Panc1 (cell line): ENCODE measurements around the gene SFTPB. TPM values are rescaled to one million over a fixed set of nuclear protein-coding genes. Genes with fewer than 3 reads are reported as not detected.
"Not testable (repeated sequence)": the region's sequence is repeated elsewhere in the genome, so short reads cannot be mapped to it uniquely, and the experiment has no call there.

Experiments
- ATAC-seq: fragments of 200-7000 bp; cut with Tn5 transposase; 2 replicates; pipeline ENCODE4 v1.9.1; 2020; ENCODE audit warnings: mild to moderate bottlenecking, moderate library complexity
- BruUV-seq: library from RNA; stranded (reverse); fragments of 400-500 nt; replicated peaks from 2 replicates; lab custom pipeline; 2021; lab: Mats Ljungman, UMichigan
- CTCF ChIA-PET: fragments of 300-600 bp; sonication (Branson Sonifier 250); formaldehyde crosslinking; loops from one replicate; lab custom pipeline; 2022; ENCODE audit warnings: antibody characterized with exemption; lab: Charles Lee
- POLR2A ChIA-PET: fragments of 300-600 bp; sonication (Branson Sonifier 250); formaldehyde crosslinking; loops from one replicate; lab custom pipeline; 2022; ENCODE audit warnings: antibody characterized with exemption; lab: Charles Lee
- DNase-seq: peaks from one replicate; pipeline ENCODE4 v3.0.0-alpha.2; 2010; ENCODE audit warnings: low read depth, low spot score
- H3K27ac ChIP-seq: 2 replicates; pipeline ENCODE4 v1.5.1; 2011; ENCODE audit warnings: mild to moderate bottlenecking, low read length, inconsistent platforms
- H3K27me3 ChIP-seq: fragments of 200-500 bp; sonication (Bioruptor generic); 2 replicates; pipeline ENCODE4 v1.6.0; 2014; ENCODE audit warnings: low read length, inconsistent platforms; ENCODE audit not compliant: control insufficient read depth, insufficient read depth
- H3K36me3 ChIP-seq: fragments of 200-500 bp; sonication (Bioruptor generic); 2 replicates; pipeline ENCODE4 v1.5.1; 2014; ENCODE audit warnings: inconsistent platforms, mild to moderate bottlenecking, low read length, moderate library complexity; ENCODE audit not compliant: control insufficient read depth, insufficient read depth
- H3K4me1 ChIP-seq: 2 replicates; pipeline ENCODE4 v1.5.1; 2011; ENCODE audit warnings: inconsistent platforms, mild to moderate bottlenecking, low read length, moderate library complexity; ENCODE audit not compliant: control insufficient read depth, insufficient read depth
- H3K4me3 ChIP-seq, 2 experiments: 2 replicates each; pipeline ENCODE4 v1.5.1; 2011 to 2012; ENCODE audit warnings: low read depth in 2 of 2, low read length in 2 of 2, mild to moderate bottlenecking in 2 of 2, inconsistent platforms in 1 of 2, moderate library complexity in 1 of 2
- H3K9me3 ChIP-seq: fragments of 200-500 bp; sonication (Bioruptor generic); 2 replicates; pipeline ENCODE4 v1.5.1; 2014; ENCODE audit warnings: low read depth, mild to moderate bottlenecking, inconsistent platforms, low read length, moderate library complexity; ENCODE audit not compliant: control insufficient read depth, insufficient read depth
- CTCF ChIP-seq: fragments of 450-650 bp; IDR thresholded peaks from 2 replicates; pipeline ENCODE4 v1.5.1; 2017; ENCODE audit warnings: mild to moderate bottlenecking
- POLR2AphosphoS5 ChIP-seq: IDR thresholded peaks from 2 replicates; pipeline ENCODE4 v1.6.1; 2012; ENCODE audit warnings: mild to moderate bottlenecking, low read depth, low read length, moderate library complexity
- REST ChIP-seq, 2 experiments: IDR thresholded peaks; 2 replicates each; pipeline ENCODE4 v1.6.1; 2011 to 2012; ENCODE audit warnings: low read depth in 2 of 2, control low read depth in 1 of 2, low read length in 1 of 2, mild to moderate bottlenecking in 1 of 2, moderate library complexity in 1 of 2; ENCODE audit not compliant: insufficient read depth in 1 of 2
- SIN3A ChIP-seq: IDR thresholded peaks from 2 replicates; pipeline ENCODE4 v1.6.1; 2012; ENCODE audit warnings: low read depth, mild to moderate bottlenecking, low read length, moderate library complexity, borderline replicate concordance; ENCODE audit not compliant: insufficient read depth
- TCF7L2 ChIP-seq: IDR thresholded peaks from 2 replicates; pipeline ENCODE4 v1.6.1; 2011; ENCODE audit warnings: mild to moderate bottlenecking, low read depth, low read length, inconsistent platforms
- in situ Hi-C: cut with HindIII; loops from 2 replicates; pipeline ENCODE4 v1.10.0; 2016; ENCODE audit warnings: low sequenced_read_pairs, low pct_unique_long_range_greater_than_20kb
- intact Hi-C: fragments of 100-400 bp; cut with micrococcal nuclease; formaldehyde crosslinking; loops from one replicate; pipeline ENCODE4 v1.10.0; 2022; ENCODE audit not compliant: unreplicated experiment
- total RNA-seq: library from RNA; stranded (reverse); gene quantifications from one replicate; pipeline ENCODE4 v1.2.1, GENCODE V29; 2021; ENCODE audit not compliant: unreplicated experiment

SFTPB gene
- total RNA-seq, 1 experiment from 2014 or later: 5.6 TPM

GRCh38 chr2:85657399-85657798, 10.6 kb downstream of the SFTPB start:
- H3K27me3 ChIP-seq, H3K9me3 ChIP-seq, H3K4me3 ChIP-seq, H3K27ac ChIP-seq, intact Hi-C loops, H3K4me1 ChIP-seq, ATAC-seq, DNase-seq, POLR2A ChIA-PET, BruUV-seq, H3K36me3 ChIP-seq: not testable (repeated sequence)
- in situ Hi-C loops: loop anchor here (5.0 kb wide), 1 partner anchor 50 kb away; no protein-coding TSS in a partner anchor
- CTCF ChIA-PET: interaction anchor here (0.7 kb wide), 1 partner anchor 9 kb away, joined by 3 read pairs; no protein-coding TSS in a partner anchor

- Histone ChIP-seq H3K4me3 (no peak overlapping the region), H3K36me3 (no peaks in the 10 kb centered on the region), H3K27me3 (no peaks in the 10 kb centered on the region), H3K9me3 (no peaks in the 10 kb centered on the region), H3K4me1 (no peaks in the 10 kb centered on the region), H3K27ac (no peak overlapping the region)
- intact Hi-C loops (no loop called here), in situ Hi-C loops (loop anchor here (5.0 kb wide), 1 partner anchor 51 kb away; no protein-coding TSS in a partner anchor)
- BruUV-seq: no TSS peak
- TF ChIP-seq POLR2AphosphoS5 (no peak), SIN3A (no peak), REST (IDR thresholded peaks at IDR 0.05; ENCODE audit: insufficient read depth in 1 of 2, low read depth in 2 of 2, low read length in 1 of 2) (no peak), CTCF (no peak), TCF7L2 (no peak)
- no peak for ATAC-seq
- CTCF ChIA-PET: interaction anchor here (0.7 kb wide), 1 partner anchor 8 kb away, joined by 3 read pairs; no protein-coding TSS in a partner anchor
- POLR2A ChIA-PET: no interaction called here
- DNase-seq: no peak
These were observed 11.5 kb downstream of the SFTPB start for GRCh38 chr2:85656468-85656867.

- no TSS peak for BruUV-seq
These were observed 12.0 kb downstream of the SFTPB start for GRCh38 chr2:85655961-85656417.

More at GRCh38 chr2:85655961-85656417, 12.0 kb downstream of the SFTPB start:
- intact Hi-C loops (no loop called here), in situ Hi-C loops (loop anchor here (5.0 kb wide), 1 partner anchor 51 kb away; no protein-coding TSS in a partner anchor)
- DNase-seq (no peak), ATAC-seq (no peak)
- CTCF ChIA-PET: no interaction called here
- Histone ChIP-seq H3K27ac (no peak overlapping the region), H3K9me3 (no peaks in the 10 kb centered on the region), H3K4me3 (no peak overlapping the region), H3K27me3 (no peaks in the 10 kb centered on the region), H3K36me3 (no peaks in the 10 kb centered on the region), H3K4me1 (no peaks in the 10 kb centered on the region)
- POLR2A ChIA-PET: no interaction called here
- TF ChIP-seq REST (IDR thresholded peaks at IDR 0.05; ENCODE audit: insufficient read depth in 1 of 2, low read depth in 2 of 2, low read length in 1 of 2) (no peak), CTCF (no peak), POLR2AphosphoS5 (no peak), TCF7L2 (no peak), SIN3A (no peak)
